Fibroblast of mammary gland (primary cell): ENCODE data around the gene SPN.
"Not testable (repeated sequence)": the region's sequence is repeated elsewhere in the genome, so short reads cannot be mapped to it uniquely, and the experiment has no call there.

Source experiments
- DNase-seq: peaks from one replicate; pipeline ENCODE4 v3.0.0-alpha.2; 2010; ENCODE audit warnings: low read depth
- H3K4me3 ChIP-seq: 2 replicates; pipeline ENCODE4 v1.5.1; 2011; ENCODE audit warnings: low read depth, mild to moderate bottlenecking, low read length, moderate library complexity; ENCODE audit not compliant: control insufficient read depth
- CTCF ChIP-seq: conservative IDR thresholded peaks from 2 replicates; pipeline ENCODE4 v1.5.1; 2011; ENCODE audit warnings: low read depth, low read length, inconsistent platforms; ENCODE audit not compliant: control insufficient read depth, insufficient read depth

SPN gene

GRCh38 chr16:29662000-29662728 is 883 bp upstream of the SPN start:
- TF ChIP-seq CTCF = no peak
- H3K4me3 ChIP-seq = no peak overlapping the region
- no peak for DNase-seq

GRCh38 chr16:29662729-29663015 is 375 bp upstream of the SPN start:
- H3K4me3 ChIP-seq = no peak overlapping the region
- no peak for DNase-seq

GRCh38 chr16:29663807-29664090 is 702 bp downstream of the SPN start:
- no peak for TF ChIP-seq CTCF
- no peak overlapping the region for H3K4me3 ChIP-seq
- DNase-seq = no peak

More at GRCh38 chr16:29662729-29663015, 375 bp upstream of the SPN start:
- TF ChIP-seq CTCF = no peak

- DNase-seq = no peak
- TF ChIP-seq CTCF = no peak
- H3K4me3 ChIP-seq = no peak overlapping the region
These were observed 1.3 kb downstream of the SPN start for GRCh38 chr16:29664091-29664921.

- DNase-seq = no peak
- H3K4me3 ChIP-seq = no peak overlapping the region
- TF ChIP-seq CTCF = no peak
These were observed 2.4 kb downstream of the SPN start for GRCh38 chr16:29665294-29666077.

GRCh38 chr16:29667322-29667610 is 4.2 kb downstream of the SPN start:
- H3K4me3 ChIP-seq, DNase-seq: not testable (repeated sequence)

GRCh38 chr16:29667755-29668154 is 4.7 kb downstream of the SPN start:
- TF ChIP-seq CTCF = no peak
- DNase-seq = no peak
- no peak overlapping the region for H3K4me3 ChIP-seq
